Psoas muscle (tissue), 8 donors: ENCODE measurements around the gene UGT1A5. TPM values are rescaled to one million over a fixed set of nuclear protein-coding genes. Genes with fewer than 3 reads are reported as not detected.
"Not testable (repeated sequence)": the region's sequence is repeated elsewhere in the genome, so short reads cannot be mapped to it uniquely, and the experiment has no call there.

Experiments used
- ATAC-seq, 4 donors: fragments of 200-7000 bp; cut with Tn5 transposase; one replicate each; pipeline ENCODE4 v1.9.1; 2020; ENCODE audit warnings: moderate library complexity in 3 of 4, mild to moderate bottlenecking in 2 of 4
- DNase-seq, 2 donors: peaks; one replicate each; pipeline ENCODE4 v3.0.0-alpha.2; 2020
- H3K27ac ChIP-seq: fragments of 200-600 bp; one replicate; pipeline ENCODE4 v1.8.0; 2022
- H3K27me3 ChIP-seq, 3 donors: fragments of 200-600 bp in 1 of 3; one replicate each; pipeline versions ENCODE4 v1.6.1 to v1.8.0; 2013 to 2022; ENCODE audit warnings: low read length in 2 of 3, mild to moderate bottlenecking in 2 of 3, moderate library complexity in 1 of 3; ENCODE audit not compliant: insufficient read depth in 3 of 3
- H3K36me3 ChIP-seq, 2 donors: fragments of 200-600 bp in 1 of 2; one replicate each; pipeline versions ENCODE4 v1.6.1 to v1.8.0; 2013 to 2022; ENCODE audit warnings: low read depth in 1 of 2, mild to moderate bottlenecking in 1 of 2, moderate library complexity in 1 of 2; ENCODE audit not compliant: insufficient read depth in 1 of 2
- H3K4me1 ChIP-seq: fragments of 200-600 bp; one replicate; pipeline ENCODE4 v1.8.0; 2022
- H3K4me3 ChIP-seq: fragments of 200-600 bp; one replicate; pipeline ENCODE4 v1.8.0; 2022; ENCODE audit warnings: mild to moderate bottlenecking
- H3K9me3 ChIP-seq: fragments of 200-600 bp; one replicate; pipeline ENCODE4 v1.8.0; 2022
- CTCF ChIP-seq: fragments of 200-600 bp; IDR thresholded peaks from one replicate; pipeline ENCODE4 v1.8.0; 2022; ENCODE audit warnings: antibody characterized with exemption
- WGBS, 3 donors: extraction: QIAGEN DNeasy Blood & Tissue Kit; methylation state at CpG; one replicate each; pipeline versions ENCODE4 v1.1.6 to v1.1.7; 2013; 5-methylcytosine and 5-hydroxymethylcytosine counted together
- intact Hi-C, 2 donors: fragments of 100-400 bp; cut with DNase I; formaldehyde crosslinking; loops; one replicate each; pipeline versions ENCODE4 v1.11.0 to v1.14.2; 2022
- polyA plus RNA-seq, 3 donors: library from polyadenylated mRNA; stranded (reverse); fragments of 200-250 nt; gene quantifications; one replicate each; pipeline ENCODE4 v1.2.3, GENCODE V29; 2013
- total RNA-seq, 4 donors: library from RNA; stranded (reverse); fragmentation: NEBNext Ultra II Directional in 2 of 4; extraction: Animal tissue kit (Norgen Biotek cat#: 25700) in 2 of 4; gene quantifications; one replicate each; pipeline versions ENCODE4 v1.2.1 to v1.2.4, GENCODE V29; 2021 to 2023
- donor health status: healthy with polysubstance abuse.
- donor health status: DM: no; HTN: no; CAD: no; lungs with moderate emphysema.
- donor health status: Bipolar disorder and iron deficiency.
- donor health status: healthy.
- donor health status: DM: yes; HTN: yes; CAD: no.
- donor health status: DM: no; HTN: no; CAD: no.
- donor health status: DM: no; HTN: no; CAD: no.
- donor health status: DM: yes; HTN: yes; CAD: no.

The UGT1A5 gene
- total and polyA plus RNA-seq, 7 donors, result not detected

DNA sequence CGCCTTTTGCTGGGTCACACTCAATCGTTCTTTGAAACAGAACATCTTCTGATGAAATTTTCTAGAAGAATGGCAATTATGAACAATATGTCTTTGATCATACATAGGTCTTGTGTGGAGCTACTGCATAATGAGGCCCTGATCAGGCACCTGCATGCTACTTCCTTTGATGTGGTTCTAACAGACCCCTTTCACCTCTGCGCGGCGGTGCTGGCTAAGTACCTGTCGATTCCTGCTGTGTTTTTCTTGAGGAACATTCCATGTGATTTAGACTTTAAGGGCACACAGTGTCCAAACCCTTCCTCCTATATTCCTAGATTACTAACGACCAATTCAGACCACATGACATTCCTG lies 532 bp downstream of the UGT1A5 start:
- intact Hi-C loops, result no loop called here
- Histone ChIP-seq H3K4me3 (no peak overlapping the region), H3K27ac (no peak overlapping the region), H3K36me3 (no peaks in the 10 kb centered on the region), H3K4me1 (no peaks in the 10 kb centered on the region), H3K27me3 (no peaks in the 10 kb centered on the region), H3K9me3 (no peaks in the 10 kb centered on the region)
- no peak for ATAC-seq
- no peak for TF ChIP-seq CTCF
- DNase-seq, result no peak
- WGBS, 3 donors, result 73 to 85% (median 77%) methylated on average over 7 of the region's 7 CpGs

GRCh38 chr2:233714121-233714520 lies 1.4 kb downstream of the UGT1A5 start:
- no peak overlapping the region for H3K27ac ChIP-seq
- ATAC-seq, result no peak
- intact Hi-C loops, result no loop called here
- H3K9me3 ChIP-seq, result no peaks in the 10 kb centered on the region
- H3K4me1 ChIP-seq, result no peaks in the 10 kb centered on the region
- TF ChIP-seq CTCF, result no peak
- DNase-seq, result no peak
- no peaks in the 10 kb centered on the region for H3K27me3 ChIP-seq
- 69 to 78% (median 72%) methylated on average over 2 of the region's 2 CpGs for WGBS, 3 donors
- no peak overlapping the region for H3K4me3 ChIP-seq
- H3K36me3 ChIP-seq, result no peaks in the 10 kb centered on the region

DNA sequence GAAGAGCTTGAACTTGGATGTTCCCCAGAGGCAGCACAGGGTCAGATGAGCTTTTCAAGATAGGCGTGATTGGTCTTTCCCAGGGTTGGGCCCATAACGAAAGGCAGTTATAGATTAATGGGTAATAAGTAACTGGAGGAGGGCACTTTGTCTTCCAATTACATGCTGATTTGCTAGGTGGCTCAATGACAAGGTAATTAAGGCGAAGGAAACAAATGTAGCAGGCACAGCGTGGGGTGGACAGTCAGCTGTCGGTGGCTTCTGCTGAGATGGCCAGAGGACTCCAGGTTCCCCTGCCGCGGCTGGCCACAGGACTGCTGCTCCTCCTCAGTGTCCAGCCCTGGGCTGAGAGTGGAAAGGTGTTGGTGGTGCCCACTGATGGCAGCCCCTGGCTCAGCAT lies 5.8 kb downstream of the UGT1A5 start, which contains the start of gene UGT1A4:
Gene UGT1A4 (plus strand): TSS at position 185 of the 400 bp plus-strand sequence. CDS start 85 bp downstream, at position 270.
- ATAC-seq (no peak), DNase-seq (no peak)
- Histone ChIP-seq H3K27me3 (peaks cover 0 to 3% (median 0%) of the 10 kb centered on the region in 3 donors), H3K9me3 (no peaks in the 10 kb centered on the region), H3K4me1 (no peaks in the 10 kb centered on the region), H3K4me3 (no peak within 1 kb of the TSS), H3K27ac (no peak within 1 kb of the TSS), H3K36me3 (no peaks in the 10 kb centered on the region)
- TF ChIP-seq CTCF, result no peak
- intact Hi-C loops, result no loop called here
- 52 to 72% (median 58%) methylated on average over 6 to 7 of the region's 7 CpGs for WGBS, 3 donors

DNA sequence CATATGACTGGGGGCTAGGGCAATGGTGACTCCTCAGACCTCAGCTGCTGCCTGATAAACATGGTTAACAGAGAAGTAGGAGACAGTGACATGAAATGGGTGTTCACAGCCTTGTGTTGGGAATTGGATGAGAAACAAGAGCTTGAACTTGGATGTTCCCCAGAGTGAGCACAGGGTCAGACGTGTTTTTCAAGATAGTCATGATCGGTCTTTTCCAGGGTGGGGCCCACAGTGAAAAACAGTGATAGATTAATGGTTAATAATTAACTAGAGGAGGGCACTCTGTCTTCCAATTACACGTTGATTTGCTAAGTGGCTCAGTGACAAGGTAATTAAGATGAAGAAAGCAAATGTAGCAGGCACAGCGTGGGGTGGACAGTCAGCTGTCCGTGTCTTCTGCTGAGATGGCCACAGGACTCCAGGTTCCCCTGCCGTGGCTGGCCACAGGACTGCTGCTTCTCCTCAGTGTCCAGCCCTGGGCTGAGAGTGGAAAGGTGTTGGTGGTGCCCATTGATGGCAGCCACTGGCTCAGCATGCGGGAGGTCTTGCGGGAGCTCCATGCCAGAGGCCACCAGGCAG lies 16.1 kb downstream of the UGT1A5 start, which contains the start of gene UGT1A3:
Gene UGT1A3 (plus strand): TSS at position 320 of the 579 bp plus-strand sequence. CDS start 85 bp downstream, at position 405.
- no peak within 1 kb of the TSS for H3K27ac ChIP-seq
- 73 to 84% (median 79%) methylated on average over 8 of the region's 8 CpGs for WGBS, 3 donors
- DNase-seq (no peak), ATAC-seq (no peak)
- TF ChIP-seq CTCF, result no peak
- H3K4me3 ChIP-seq, result no peak within 1 kb of the TSS
- H3K27me3 ChIP-seq, result no peaks in the 10 kb centered on the region
- H3K9me3 ChIP-seq, result no peaks in the 10 kb centered on the region
- H3K4me1 ChIP-seq, result no peaks in the 10 kb centered on the region
- intact Hi-C loops, result no loop called here
- H3K36me3 ChIP-seq, result no peaks in the 10 kb centered on the region

- 82 to 90% (median 87%) methylated on average over 14 of the region's 14 CpGs for whole genome bisulfite sequencing, 3 donors
- intact Hi-C loops, H3K4me3 ChIP-seq, H3K9me3 ChIP-seq, H3K27me3 ChIP-seq, H3K36me3 ChIP-seq, DNase-seq, H3K4me1 ChIP-seq, H3K27ac ChIP-seq, ATAC-seq: not testable (repeated sequence)
These were observed 24.4 kb downstream of the UGT1A5 start for GRCh38 chr2:233736868-233737653.
